A549 (cell line): Measurements from ENCODE around the gene BAHD1. TPM values are rescaled to one million over a fixed set of nuclear protein-coding genes. Genes with fewer than 3 reads are reported as not detected.
A peak's percentile ranks its signal among the peaks of the same experiment; 100 is the strongest.

Experiments
- ATAC-seq, 2 experiments: fragments of 200-7000 bp in 1 of 2; fragments of >200 bp in 1 of 2; cut with Nextera tagmentation in 1 of 2; cut with Tn5 transposase in 1 of 2; 3 replicates each; pipeline versions ENCODE4 v1.8.0 to v1.9.1; 2018 to 2020; ENCODE audit warnings: mild to moderate bottlenecking in 1 of 2, moderate library complexity in 1 of 2
- CTCF ChIA-PET: fragments of 300-600 bp; sonication (Branson Sonifier 250); formaldehyde crosslinking; extraction: SDS; loops from one replicate; lab custom pipeline; 2021; ENCODE audit warnings: antibody characterized with exemption, inconsistent platforms; lab: Yijun Ruan, JAX
- POLR2A ChIA-PET: fragments of 350-600 bp; formaldehyde crosslinking; extraction: SDS; loops from one replicate; lab custom pipeline; 2021; ENCODE audit warnings: antibody characterized with exemption, inconsistent platforms; lab: Yijun Ruan, JAX
- DNase-seq, 2 experiments: peaks; one replicate each; pipeline versions ENCODE4 v3.0.0 to v3.0.0-alpha.2; 2011 to 2016; ENCODE audit warnings: low read depth in 1 of 2, low spot score in 1 of 2
- FAIRE-seq: peaks from 2 replicates; lab custom pipeline; 2011; peaks lifted over from hg19 to GRCh38; lab: Jason Lieb, UNC
- H3K27ac ChIP-seq, 2 experiments: fragments of >200 bp; sonication (Bioruptor Twin); formaldehyde crosslinking; 3 replicates each; pipeline ENCODE4 v1.5.1; 2016 to 2017
- H3K4me1 ChIP-seq: fragments of >200 bp; sonication (Bioruptor Twin); formaldehyde crosslinking; 3 replicates; pipeline ENCODE4 v1.6.1; 2016
- H3K4me2 ChIP-seq: fragments of >200 bp; sonication (Bioruptor Twin); formaldehyde crosslinking; 3 replicates; pipeline ENCODE4 v1.6.1; 2016
- H3K4me3 ChIP-seq: fragments of >200 bp; sonication (Bioruptor Twin); formaldehyde crosslinking; 3 replicates; pipeline ENCODE4 v1.5.1; 2016
- H3K9me3 ChIP-seq: fragments of >200 bp; sonication (Bioruptor Twin); formaldehyde crosslinking; 3 replicates; pipeline ENCODE4 v1.6.1; 2016
- CBX2 ChIP-seq: fragments of 200-600 bp; sonication (generic); IDR thresholded peaks from 2 replicates; pipeline ENCODE4 v1.6.1; 2016; ENCODE audit warnings: low read depth, mild to moderate bottlenecking, borderline replicate concordance
- EHMT2 ChIP-seq: fragments of 200-600 bp; sonication (generic); IDR thresholded peaks from 2 replicates; pipeline ENCODE4 v1.6.1; 2016; ENCODE audit warnings: antibody characterized with exemption, low read depth, mild to moderate bottlenecking, moderate library complexity
- GATA3 ChIP-seq: IDR thresholded peaks from 2 replicates; pipeline ENCODE4 v1.6.1; 2012; ENCODE audit warnings: borderline replicate concordance
- HDAC2 ChIP-seq: fragments of 200-600 bp; sonication (generic); IDR thresholded peaks from 2 replicates; pipeline ENCODE4 v1.6.1; 2016
- HOXA7 ChIP-seq: fragments of 250-450 bp; sonication (Bioruptor Pico); IDR thresholded peaks from 2 replicates; pipeline ENCODE4 v1.5.0; 2020; ENCODE audit warnings: mild to moderate bottlenecking, moderate library complexity
- JUNB ChIP-seq: fragments of >200 bp; sonication (Bioruptor Twin); formaldehyde crosslinking; IDR thresholded peaks from 2 replicates; pipeline ENCODE4 v1.6.1; 2016
- KDM1A ChIP-seq: fragments of 200-600 bp; sonication (generic); IDR thresholded peaks from 2 replicates; pipeline ENCODE4 v1.6.1; 2016; ENCODE audit warnings: low read depth, mild to moderate bottlenecking
- KDM5A ChIP-seq: fragments of 200-600 bp; sonication (generic); IDR thresholded peaks from 2 replicates; pipeline ENCODE4 v1.6.1; 2016; ENCODE audit warnings: antibody characterized with exemption, mild to moderate bottlenecking
- MAFK ChIP-seq: fragments of 450-650 bp; IDR thresholded peaks from 2 replicates; pipeline ENCODE4 v1.6.1; 2014; ENCODE audit not compliant: partially characterized antibody
- MYC ChIP-seq: IDR thresholded peaks from 2 replicates; pipeline ENCODE4 v1.6.1; 2012; ENCODE audit warnings: mild to moderate bottlenecking, inconsistent platforms, low read length, improper control_type of control experiment, borderline replicate concordance
- NPAS2 ChIP-seq: fragments of 250-450 bp; sonication (Bioruptor Pico); IDR thresholded peaks from 2 replicates; pipeline ENCODE4 v1.8.0; 2022; ENCODE audit warnings: mild to moderate bottlenecking, moderate library complexity, borderline replicate concordance
- PHF8 ChIP-seq: fragments of 200-600 bp; sonication (generic); IDR thresholded peaks from 2 replicates; pipeline ENCODE4 v1.6.1; 2016; ENCODE audit warnings: low read depth, mild to moderate bottlenecking, antibody characterized with exemption, moderate library complexity, borderline replicate concordance
- POLR2A ChIP-seq: IDR thresholded peaks from 2 replicates; pipeline ENCODE4 v1.6.1; 2012; ENCODE audit warnings: mild to moderate bottlenecking, low read length
- RARB ChIP-seq: fragments of 250-450 bp; sonication (Bioruptor Pico); IDR thresholded peaks from 2 replicates; pipeline ENCODE4 v1.8.0; 2021; ENCODE audit warnings: mild to moderate bottlenecking, moderate library complexity
- RFX5 ChIP-seq: fragments of 450-650 bp; IDR thresholded peaks from 2 replicates; pipeline ENCODE4 v1.7.1; 2014; ENCODE audit warnings: antibody characterized with exemption, mild to moderate bottlenecking, moderate library complexity
- TFCP2L1 ChIP-seq: fragments of 250-450 bp; sonication (Bioruptor Pico); IDR thresholded peaks from 2 replicates; pipeline ENCODE4 v1.5.0; 2021; ENCODE audit warnings: mild to moderate bottlenecking
- TP53 ChIP-seq: fragments of 250-450 bp; sonication (Bioruptor Pico); IDR thresholded peaks from 2 replicates; pipeline ENCODE4 v1.5.0; 2021; ENCODE audit warnings: mild to moderate bottlenecking, moderate library complexity
- ZFP36 ChIP-seq: fragments of 450-650 bp; IDR thresholded peaks from 2 replicates; pipeline ENCODE4 v1.6.1; 2014; ENCODE audit warnings: borderline replicate concordance; ENCODE audit not compliant: partially characterized antibody
- ZNF302 ChIP-seq: fragments of 250-450 bp; sonication (Bioruptor Pico); IDR thresholded peaks from 2 replicates; pipeline ENCODE4 v1.9.0; 2021; ENCODE audit warnings: inconsistent platforms, mild to moderate bottlenecking, moderate library complexity
- ZSCAN20 ChIP-seq: fragments of 250-450 bp; sonication (Bioruptor Pico); IDR thresholded peaks from 2 replicates; pipeline ENCODE4 v1.8.0; 2022; ENCODE audit warnings: mild to moderate bottlenecking, moderate library complexity
- WGBS: methylation state at CpG from one replicate; pipeline ENCODE4 v1.1.6; 2017; ENCODE audit errors: missing lambda C conversion rate; 5-methylcytosine and 5-hydroxymethylcytosine counted together
- polyA plus RNA-seq, 4 experiments: library from polyadenylated mRNA; depleted of rRNA in 3 of 4; stranded (reverse); fragments of >200 nt; fragmentation: RNase III in 1 of 4; extraction: RNeasy Plus Mini Kit Qiagen cat#74134 plus additional on column Dnase treatment in 1 of 4; gene quantifications; 2 replicates in 3 of 4; 3 replicates in 1 of 4; pipeline ENCODE4 v1.2.3, GENCODE V29; 2011 to 2017
- TF ChIP-seq, protein P1 (sequence below): fragments of 250-450 bp; sonication (Bioruptor Pico); IDR thresholded peaks from 2 replicates; pipeline ENCODE4 v1.5.0; 2020; ENCODE audit warnings: low read depth, mild to moderate bottlenecking, moderate library complexity
- TF ChIP-seq, protein P2 (sequence below): IDR thresholded peaks from 2 replicates; pipeline ENCODE4 v1.6.1; 2012; ENCODE audit warnings: low read depth, borderline replicate concordance
- TF ChIP-seq, protein P3 (sequence below): fragments of 200-600 bp; sonication (generic); IDR thresholded peaks from 2 replicates; pipeline ENCODE4 v1.6.1; 2016; ENCODE audit warnings: antibody characterized with exemption, mild to moderate bottlenecking, moderate library complexity
- TF ChIP-seq, protein P4 (sequence below): fragments of 450-650 bp; IDR thresholded peaks from 2 replicates; pipeline ENCODE4 v1.6.1; 2014; ENCODE audit warnings: antibody characterized with exemption
- TF ChIP-seq, protein P5 (sequence below): fragments of 250-450 bp; sonication (Bioruptor Pico); IDR thresholded peaks from 2 replicates; pipeline ENCODE4 v1.5.0; 2021; ENCODE audit warnings: mild to moderate bottlenecking, moderate library complexity, borderline replicate concordance

Gene BAHD1
- polyA plus RNA-seq, 2 of the 4 experiments (the other 2 are of a cell fraction), result 2.3 to 11.1 TPM

DNA sequence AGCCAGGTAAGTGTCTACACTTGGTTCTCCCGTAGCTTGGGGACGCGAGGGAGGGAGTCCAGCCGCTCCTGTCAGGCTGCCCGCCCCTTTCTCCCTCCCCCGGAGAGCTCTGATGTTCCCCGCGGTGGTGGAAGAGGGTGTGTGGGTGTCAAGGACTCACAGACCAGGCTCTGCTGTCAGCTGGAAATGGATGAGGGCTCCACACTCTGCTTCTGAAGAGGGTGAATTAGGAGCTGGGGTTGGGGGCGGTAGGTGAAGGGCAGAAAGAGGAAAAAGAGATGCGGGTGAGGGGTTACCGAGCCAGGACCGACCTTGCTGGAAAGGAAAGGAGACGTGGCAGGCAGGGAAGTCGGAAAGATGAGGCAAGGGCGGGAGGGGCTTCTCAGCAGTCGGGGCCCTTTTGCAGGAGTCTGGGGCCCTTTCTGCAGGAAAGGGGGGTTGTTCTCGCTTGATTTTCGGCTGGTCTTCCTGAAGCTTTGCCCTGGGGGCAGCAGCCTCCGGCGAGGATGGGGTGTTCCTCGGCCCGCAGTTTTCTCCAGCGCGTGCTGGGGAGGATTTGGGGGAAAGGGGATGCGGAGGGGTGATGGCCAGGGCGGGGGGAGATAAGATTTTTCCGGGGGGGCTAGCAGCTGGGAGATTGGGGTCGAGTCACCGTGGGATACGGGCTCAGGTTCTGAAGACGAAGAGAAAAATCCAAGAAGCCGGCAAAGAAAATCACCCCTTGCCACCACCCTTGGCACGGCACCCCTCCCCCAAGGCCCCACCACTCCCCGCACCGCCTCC lies 602 bp upstream of the BAHD1 start:
- 1% methylated on average over 17 of the region's 35 CpGs for WGBS
- Histone ChIP-seq H3K9me3 (no peaks in the 10 kb centered on the region), H3K4me2 (peak overlapping the region; percentile 100), H3K4me3 (peak overlapping the region; percentile 93), H3K4me1 (peaks cover 22% of the 10 kb centered on the region; the same call in 1 of the 3 replicates), H3K27ac (peak overlapping the region; percentile 91 to 100)
- no peak for FAIRE-seq
- ChIA-PET POLR2A (no interaction called here), CTCF (interaction anchor here (0.6 to 4.1 kb wide), 12 partner anchors 11 to 165 kb away, joined by 3 to 18 read pairs (median 4); no protein-coding TSS in a partner anchor)
- TF ChIP-seq HDAC2 (no peak), RFX5 (no peak), KDM1A (no peak), POLR2A (0 out of 2 replicates have a peak, but pooled peaks have one; percentile 8), EHMT2 (no peak), ZNF302 (no peak), GATA3 (no peak), PHF8 (peak; percentile 21; the same call in 1 of the 2 replicates), ZSCAN20 (CRISPR knock-in tag) (no peak)
- TF ChIP-seq, protein P1, sequence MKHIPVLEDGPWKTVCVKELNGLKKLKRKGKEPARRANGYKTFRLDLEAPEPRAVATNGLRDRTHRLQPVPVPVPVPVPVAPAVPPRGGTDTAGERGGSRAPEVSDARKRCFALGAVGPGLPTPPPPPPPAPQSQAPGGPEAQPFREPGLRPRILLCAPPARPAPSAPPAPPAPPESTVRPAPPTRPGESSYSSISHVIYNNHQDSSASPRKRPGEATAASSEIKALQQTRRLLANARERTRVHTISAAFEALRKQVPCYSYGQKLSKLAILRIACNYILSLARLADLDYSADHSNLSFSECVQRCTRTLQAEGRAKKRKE (CRISPR knock-in tag), result no peak
- TF ChIP-seq, protein P2, sequence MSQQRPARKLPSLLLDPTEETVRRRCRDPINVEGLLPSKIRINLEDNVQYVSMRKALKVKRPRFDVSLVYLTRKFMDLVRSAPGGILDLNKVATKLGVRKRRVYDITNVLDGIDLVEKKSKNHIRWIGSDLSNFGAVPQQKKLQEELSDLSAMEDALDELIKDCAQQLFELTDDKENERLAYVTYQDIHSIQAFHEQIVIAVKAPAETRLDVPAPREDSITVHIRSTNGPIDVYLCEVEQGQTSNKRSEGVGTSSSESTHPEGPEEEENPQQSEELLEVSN, result no peak
- TF ChIP-seq, protein P3, sequence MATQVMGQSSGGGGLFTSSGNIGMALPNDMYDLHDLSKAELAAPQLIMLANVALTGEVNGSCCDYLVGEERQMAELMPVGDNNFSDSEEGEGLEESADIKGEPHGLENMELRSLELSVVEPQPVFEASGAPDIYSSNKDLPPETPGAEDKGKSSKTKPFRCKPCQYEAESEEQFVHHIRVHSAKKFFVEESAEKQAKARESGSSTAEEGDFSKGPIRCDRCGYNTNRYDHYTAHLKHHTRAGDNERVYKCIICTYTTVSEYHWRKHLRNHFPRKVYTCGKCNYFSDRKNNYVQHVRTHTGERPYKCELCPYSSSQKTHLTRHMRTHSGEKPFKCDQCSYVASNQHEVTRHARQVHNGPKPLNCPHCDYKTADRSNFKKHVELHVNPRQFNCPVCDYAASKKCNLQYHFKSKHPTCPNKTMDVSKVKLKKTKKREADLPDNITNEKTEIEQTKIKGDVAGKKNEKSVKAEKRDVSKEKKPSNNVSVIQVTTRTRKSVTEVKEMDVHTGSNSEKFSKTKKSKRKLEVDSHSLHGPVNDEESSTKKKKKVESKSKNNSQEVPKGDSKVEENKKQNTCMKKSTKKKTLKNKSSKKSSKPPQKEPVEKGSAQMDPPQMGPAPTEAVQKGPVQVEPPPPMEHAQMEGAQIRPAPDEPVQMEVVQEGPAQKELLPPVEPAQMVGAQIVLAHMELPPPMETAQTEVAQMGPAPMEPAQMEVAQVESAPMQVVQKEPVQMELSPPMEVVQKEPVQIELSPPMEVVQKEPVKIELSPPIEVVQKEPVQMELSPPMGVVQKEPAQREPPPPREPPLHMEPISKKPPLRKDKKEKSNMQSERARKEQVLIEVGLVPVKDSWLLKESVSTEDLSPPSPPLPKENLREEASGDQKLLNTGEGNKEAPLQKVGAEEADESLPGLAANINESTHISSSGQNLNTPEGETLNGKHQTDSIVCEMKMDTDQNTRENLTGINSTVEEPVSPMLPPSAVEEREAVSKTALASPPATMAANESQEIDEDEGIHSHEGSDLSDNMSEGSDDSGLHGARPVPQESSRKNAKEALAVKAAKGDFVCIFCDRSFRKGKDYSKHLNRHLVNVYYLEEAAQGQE, result no peak
- ATAC-seq, result peak; percentile 46 to 66; a peak in 5 of 6 replicates
- peak in 1 of 2 experiments; percentile 18 for DNase-seq

DNA sequence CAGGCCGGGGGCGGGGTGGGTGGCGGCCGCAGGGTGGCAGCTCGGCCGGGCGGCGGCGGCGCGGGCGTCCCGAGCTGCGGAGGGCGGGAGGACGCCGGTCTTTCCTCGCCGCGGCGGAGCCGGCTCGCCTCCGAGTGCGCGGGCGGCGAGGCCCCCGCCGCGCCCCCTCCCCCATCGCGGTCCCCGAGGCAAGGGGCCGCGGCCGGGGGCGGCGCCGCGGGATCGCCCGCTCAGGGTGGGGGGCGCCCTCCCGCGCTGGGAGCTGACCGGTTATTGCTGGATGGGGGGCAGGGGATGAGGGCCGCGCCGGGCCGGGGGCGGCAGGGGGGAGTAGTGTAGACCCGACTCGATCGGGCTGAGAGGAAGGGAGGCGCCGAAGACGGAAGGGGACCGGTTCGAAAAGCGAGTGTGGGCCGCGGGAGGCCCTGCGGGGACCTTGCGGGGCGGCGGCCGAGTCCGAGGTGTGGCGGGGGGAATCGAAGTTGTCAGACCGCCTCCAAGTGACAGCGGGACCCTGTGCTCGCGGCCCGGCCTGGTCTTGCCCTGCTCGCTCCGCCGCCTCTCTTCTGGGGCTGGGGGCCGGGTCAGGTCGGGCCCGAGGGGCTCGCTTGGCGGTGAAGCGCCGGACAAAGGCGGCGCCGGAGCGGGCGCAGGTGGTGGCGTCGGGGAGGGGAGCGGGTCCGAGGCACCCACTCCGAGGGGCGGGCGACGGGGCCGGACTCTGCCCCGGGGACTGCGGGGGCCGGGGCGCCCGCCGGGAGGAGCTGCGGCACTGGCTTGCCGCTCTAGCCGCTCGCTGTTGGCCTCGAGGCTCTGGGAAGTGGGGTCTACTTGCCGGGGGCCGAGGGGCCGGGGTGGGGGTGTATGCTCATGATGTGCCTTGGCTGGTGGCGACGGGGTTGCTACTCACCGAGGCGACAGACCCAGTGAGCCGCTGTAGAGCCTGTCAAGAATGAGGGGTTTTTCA lies 1.1 kb downstream of the BAHD1 start:
- H3K4me1 ChIP-seq, result peaks cover 14% of the 10 kb centered on the region; the same call in 1 of the 3 replicates
- no peaks in the 10 kb centered on the region for H3K9me3 ChIP-seq
- ChIA-PET CTCF (interaction anchor here (0.6 to 4.1 kb wide), 6 partner anchors 11 to 328 kb away, joined by 3 to 18 read pairs (median 6); no protein-coding TSS in a partner anchor), POLR2A (no interaction called here)
- H3K4me2 ChIP-seq, result peak overlapping the region; percentile 97
- DNase-seq (no peak), ATAC-seq (no peak)
- 89% methylated on average over 5 of the region's 119 CpGs for WGBS
- TF ChIP-seq HOXA7, result no peak
- TF ChIP-seq, protein P4, sequence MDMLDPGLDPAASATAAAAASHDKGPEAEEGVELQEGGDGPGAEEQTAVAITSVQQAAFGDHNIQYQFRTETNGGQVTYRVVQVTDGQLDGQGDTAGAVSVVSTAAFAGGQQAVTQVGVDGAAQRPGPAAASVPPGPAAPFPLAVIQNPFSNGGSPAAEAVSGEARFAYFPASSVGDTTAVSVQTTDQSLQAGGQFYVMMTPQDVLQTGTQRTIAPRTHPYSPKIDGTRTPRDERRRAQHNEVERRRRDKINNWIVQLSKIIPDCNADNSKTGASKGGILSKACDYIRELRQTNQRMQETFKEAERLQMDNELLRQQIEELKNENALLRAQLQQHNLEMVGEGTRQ, result no peak
- TF ChIP-seq TFCP2L1 (CRISPR knock-in tag), result no peak
- no peak for TF ChIP-seq MYC
- no peak for TF ChIP-seq RARB (CRISPR knock-in tag)
- TF ChIP-seq EHMT2, result no peak
- no peak for TF ChIP-seq JUNB
- TF ChIP-seq CBX2, result no peak
- TF ChIP-seq MAFK, result no peak
- TF ChIP-seq TP53 (CRISPR knock-in tag), result no peak
- TF ChIP-seq KDM5A, result no peak
- no peak for TF ChIP-seq ZFP36
- TF ChIP-seq, protein P5, sequence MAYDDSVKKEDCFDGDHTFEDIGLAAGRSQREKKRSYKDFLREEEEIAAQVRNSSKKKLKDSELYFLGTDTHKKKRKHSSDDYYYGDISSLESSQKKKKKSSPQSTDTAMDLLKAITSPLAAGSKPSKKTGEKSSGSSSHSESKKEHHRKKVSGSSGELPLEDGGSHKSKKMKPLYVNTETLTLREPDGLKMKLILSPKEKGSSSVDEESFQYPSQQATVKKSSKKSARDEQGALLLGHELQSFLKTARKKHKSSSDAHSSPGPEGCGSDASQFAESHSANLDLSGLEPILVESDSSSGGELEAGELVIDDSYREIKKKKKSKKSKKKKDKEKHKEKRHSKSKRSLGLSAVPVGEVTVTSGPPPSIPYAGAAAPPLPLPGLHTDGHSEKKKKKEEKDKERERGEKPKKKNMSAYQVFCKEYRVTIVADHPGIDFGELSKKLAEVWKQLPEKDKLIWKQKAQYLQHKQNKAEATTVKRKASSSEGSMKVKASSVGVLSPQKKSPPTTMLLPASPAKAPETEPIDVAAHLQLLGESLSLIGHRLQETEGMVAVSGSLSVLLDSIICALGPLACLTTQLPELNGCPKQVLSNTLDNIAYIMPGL (CRISPR knock-in tag), result no peak
- no peak for TF ChIP-seq RFX5
- no peak for TF ChIP-seq NPAS2 (CRISPR knock-in tag)
- TF ChIP-seq, all 56 proteins: peak for 0
- no peak for FAIRE-seq
- peak overlapping the region; percentile 91 to 100 for H3K27ac ChIP-seq
- peak overlapping the region; percentile 93 for H3K4me3 ChIP-seq
